RPMI7951 (cell line): Measurements from ENCODE around the gene ITK. TPM values are rescaled to one million over a fixed set of nuclear protein-coding genes. Genes with fewer than 3 reads are reported as not detected.
"Not testable (repeated sequence)": the region's sequence is repeated elsewhere in the genome, so short reads cannot be mapped to it uniquely, and the experiment has no call there.

Experiments used
- DNase-seq: peaks from one replicate; pipeline ENCODE4 v3.0.0-alpha.2; 2012; ENCODE audit warnings: low read depth
- total RNA-seq: library from RNA; depleted of rRNA; stranded (reverse); fragments of >200 nt; shearing (Covaris generic); gene quantifications from 2 replicates; pipeline ENCODE4 v1.2.3, GENCODE V29; 2014

The ITK gene
- total RNA-seq, 1 experiment from 2014 or later: not detected

DNA sequence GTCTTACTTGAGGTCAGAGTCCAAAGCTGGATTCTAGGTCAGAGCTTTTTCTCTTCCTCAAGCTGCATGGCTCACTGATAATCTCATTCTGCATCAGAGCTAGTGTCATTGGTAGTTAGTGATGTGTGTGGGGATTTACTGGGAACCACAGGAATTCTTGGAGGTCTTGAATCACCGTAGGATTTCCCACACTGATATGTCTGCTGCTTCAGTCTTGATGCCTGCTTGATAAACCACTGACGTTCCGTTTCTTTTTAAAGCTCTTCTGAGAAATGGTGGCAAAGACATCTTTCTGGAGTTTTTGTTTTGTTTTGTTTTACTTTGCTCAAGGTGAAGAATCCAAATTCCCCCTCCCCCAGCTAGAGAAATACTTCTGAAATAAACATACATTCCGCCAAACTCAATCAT, 13.4 kb upstream of the ITK start:
- DNase-seq: peak; percentile 42

DNA sequence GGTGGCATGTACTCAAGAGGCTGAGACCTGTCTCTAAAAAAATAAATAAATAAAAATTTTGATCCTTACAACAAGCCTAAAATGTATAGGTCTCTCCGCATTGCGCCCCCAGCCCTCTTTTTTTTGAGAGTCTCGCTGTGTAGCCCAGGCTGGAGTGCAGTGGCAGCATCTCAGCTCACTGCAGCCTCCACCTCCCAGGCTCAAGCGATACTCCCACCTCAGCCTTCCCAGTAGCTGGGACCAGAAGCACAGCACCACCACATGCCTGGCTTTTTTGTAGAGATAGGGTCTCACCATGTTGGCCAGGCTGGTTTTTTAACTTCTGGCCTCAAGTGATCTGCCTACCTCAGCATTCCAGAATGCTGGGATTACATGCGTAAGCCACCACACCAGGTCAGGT, 12.4 kb upstream of the ITK start:
- no peak for DNase-seq

DNA sequence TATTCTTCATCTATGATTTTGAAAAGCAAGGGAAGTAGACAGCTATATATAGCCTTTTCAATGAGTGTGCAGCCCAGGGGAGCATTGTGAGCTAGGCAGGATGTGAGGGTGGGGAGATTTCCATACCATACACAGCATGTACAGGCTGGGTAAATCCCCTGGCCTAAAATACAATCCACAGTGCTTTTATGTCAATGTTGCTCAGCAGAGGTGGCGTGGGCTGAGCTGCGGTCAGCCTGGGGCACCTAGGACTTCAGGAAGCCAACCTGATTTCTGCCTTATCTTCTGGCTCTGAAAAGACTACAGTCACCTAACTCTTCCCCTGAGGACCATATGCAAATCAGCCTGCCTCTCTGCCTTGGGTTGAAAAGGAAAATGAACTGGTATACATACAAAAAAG, 8.2 kb upstream of the ITK start:
- no peak for DNase-seq

DNA sequence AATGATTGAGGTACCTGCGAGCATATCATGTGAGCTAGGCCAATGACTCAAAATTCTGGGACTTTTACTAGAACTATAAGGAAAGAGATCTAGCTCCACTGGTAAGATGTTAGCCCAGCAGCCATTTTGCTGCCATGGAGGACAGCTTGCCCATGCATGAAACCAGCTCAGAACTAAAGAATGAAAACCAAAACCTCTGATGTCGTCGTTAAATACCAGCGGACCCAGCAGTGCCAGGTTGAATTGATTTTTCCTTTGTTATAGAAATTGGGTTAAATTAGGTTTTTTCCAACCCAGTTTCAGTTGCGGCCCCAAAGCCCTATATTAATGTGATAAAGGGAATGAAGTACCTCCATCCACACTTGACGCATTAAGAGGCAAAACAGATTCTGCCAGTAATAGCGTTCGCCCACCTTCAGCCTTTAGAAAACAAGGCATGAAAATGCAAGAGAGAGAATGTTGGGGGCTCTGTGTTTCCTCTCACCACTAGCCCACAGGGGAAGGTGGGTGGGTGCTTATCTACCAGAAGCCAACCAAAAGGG, 5.5 kb upstream of the ITK start:
- DNase-seq: no peak

DNA sequence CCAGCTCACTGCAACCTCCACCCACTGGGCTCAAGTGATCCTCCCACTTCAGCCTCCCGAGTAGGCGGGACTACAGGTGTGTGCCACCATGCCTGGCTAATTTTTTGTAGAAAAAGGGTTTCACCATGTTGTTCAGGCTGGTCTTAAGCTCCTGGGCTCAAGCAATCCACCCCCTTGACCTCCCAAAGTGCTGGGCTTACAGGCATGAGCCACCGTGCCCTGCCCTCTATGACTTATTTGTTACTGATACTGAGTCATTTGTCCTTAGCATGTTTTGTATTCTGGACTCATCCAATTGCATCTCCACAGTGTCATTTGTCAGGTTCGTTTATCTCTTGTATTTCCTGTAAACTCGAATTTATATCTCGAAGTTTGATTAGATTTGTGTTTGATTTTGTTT, 2.7 kb upstream of the ITK start:
- DNase-seq: no peak

DNA sequence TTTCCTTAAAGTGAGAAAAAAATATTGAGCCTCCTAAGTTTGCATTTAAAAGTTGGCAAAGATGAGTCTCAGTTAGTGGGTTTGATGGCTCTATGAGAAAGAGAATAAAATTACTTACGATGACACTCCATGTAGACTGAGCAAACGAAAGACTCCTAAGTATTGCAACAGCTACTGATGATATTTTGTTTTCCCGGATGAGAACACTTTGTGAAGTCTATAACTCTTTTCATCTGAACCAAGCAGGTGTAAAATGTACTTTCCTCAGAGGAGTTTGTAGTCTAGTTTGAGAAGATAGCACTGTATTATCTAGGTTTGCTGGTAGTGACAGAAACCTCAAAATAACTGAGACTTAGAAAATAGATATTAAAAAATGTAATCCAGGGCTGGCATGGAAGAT, 1.7 kb upstream of the ITK start:
- DNase-seq: no peak

DNA sequence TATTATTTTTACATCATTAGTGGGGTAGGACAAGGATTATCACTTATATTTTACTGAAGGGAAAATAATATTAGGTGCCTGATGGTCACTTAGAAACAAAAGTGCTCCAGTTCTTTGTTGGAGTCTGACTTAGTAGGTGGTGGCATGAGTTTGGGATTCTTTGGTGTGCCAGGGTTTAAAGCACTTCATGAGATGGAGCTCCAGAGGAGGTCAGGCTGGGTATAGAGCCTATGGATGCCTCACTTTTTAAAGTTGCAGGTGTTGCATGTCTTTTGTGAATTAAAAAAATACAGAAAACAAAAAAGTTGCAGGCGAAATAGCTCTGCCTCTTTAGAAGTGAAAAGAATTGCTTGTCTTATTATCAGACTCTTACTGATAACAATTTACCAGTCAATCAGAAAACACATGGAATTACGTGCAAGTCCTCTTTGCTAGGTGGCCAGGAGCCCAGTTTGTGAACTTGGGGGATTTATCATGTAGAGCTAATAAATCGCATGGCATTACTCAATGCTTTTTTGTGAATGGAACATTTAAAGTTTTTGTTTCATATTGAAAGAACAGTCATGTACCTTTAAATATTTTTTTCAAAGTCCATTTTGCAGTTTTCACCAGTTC, 1.6 kb downstream of the ITK start:
- no peak for DNase-seq

DNA sequence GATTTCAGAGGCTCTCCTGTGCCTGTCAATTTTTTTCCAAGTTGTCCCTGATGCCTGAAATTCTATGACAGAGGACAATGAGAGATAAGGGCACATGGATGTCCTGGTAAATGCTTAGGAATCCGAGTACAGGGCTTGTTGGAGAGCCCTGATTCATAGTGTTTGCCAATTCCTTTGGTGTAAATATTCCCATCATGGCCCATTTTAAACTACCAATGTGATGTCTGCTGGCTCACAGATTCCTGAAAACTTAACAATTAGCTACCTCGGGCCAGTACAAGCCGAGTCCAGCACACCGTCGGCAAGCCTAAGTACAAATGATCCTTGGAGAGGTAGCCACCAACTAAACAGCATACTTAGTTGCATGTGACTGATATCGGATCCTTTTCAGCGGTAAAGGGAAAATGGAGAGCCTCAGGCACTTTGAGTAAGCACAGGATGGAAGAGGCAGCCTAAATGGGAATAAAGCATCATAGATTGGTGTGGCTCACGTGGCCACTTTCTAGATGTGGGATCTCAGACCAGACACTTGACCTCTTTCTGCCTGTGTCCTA, 3.6 kb downstream of the ITK start:
- peak; percentile 6 for DNase-seq

DNA sequence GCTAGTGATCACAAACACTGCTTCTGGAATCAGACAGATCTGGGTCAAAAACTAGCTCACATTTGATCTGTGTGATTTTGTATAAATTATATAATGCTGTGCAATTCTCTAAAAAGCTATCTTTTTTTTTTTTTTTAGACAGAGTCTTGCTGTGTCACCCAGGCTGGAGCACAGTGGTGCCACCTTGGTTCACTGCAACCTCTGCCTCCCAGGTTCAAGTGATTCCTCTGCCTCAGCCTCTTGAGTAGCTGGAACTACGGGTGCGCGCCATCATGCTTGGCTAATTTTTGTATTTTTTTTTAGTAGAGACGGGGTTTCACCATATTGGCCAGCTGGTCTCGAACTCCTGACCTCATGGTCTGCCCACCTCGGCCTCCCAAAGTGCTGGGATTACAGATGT, 4.5 kb downstream of the ITK start:
- not testable (repeated sequence) for DNase-seq

DNA sequence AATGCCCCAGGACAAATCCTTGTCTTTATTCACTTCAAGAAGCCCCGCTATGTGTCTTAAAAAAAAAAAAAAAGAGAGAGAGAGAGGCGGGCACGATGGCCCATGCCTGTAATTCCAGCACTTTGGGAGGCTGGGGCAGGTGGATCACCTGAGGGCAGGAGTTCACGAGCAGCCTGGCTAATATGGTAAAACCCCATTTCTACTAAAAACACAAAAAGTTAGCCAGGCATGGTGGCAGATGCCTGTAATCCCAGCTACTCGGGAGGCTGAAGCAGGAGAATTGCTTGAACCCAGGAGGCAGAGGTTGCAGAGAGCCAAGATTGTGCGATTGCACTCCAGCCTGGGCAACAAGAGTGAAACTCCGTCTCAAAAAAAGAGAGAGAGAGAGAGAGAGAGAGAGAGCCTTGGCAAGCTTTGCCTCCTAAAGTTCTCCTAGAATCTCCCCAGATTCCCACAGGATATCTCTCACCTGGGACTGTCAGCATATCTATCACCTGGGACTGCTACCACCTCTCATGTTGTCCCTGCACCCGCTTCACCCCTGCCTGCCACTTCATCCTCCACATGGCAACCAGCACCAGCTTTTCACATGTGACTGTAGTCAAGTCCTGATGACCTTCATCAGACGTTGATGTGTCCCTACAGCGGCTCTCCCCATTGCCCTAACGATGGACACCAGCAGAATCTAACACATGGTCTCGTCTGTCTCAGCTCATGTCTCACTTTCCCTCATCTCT, 5.8 kb downstream of the ITK start:
- no peak for DNase-seq

DNA sequence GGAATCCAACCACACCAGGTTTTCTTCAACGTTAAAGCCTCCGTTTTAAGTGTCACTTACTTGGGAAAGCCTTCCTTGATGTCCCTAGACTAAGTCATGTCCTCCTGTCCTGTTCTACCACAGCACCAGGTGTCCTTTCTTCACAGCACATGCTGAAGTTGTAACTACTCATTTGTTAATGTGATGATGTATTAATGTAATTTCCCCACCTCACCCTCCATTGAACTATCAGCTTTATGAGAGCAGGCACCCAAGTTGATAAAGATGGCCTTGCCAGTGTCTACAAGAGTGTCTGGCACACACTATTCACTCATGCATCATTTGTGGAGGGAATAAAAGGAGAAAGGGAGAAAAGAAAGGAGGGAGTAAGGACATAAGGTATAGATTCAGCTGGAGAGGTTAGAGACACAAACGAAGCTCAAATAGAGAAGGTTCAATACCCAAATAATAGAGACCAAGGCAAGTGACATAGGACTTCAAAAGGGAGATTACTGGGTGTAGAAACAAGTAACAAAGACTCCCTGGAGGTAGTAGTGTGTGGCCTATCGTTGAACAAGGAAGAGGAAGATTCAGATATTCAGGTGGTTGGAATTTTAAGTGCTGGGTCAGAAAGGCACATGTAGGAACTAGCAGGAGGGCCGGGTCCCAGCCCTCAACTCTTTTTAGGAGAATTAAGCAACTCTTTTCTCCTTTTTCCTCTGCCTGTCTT, 6.6 kb downstream of the ITK start:
- DNase-seq: no peak

DNA sequence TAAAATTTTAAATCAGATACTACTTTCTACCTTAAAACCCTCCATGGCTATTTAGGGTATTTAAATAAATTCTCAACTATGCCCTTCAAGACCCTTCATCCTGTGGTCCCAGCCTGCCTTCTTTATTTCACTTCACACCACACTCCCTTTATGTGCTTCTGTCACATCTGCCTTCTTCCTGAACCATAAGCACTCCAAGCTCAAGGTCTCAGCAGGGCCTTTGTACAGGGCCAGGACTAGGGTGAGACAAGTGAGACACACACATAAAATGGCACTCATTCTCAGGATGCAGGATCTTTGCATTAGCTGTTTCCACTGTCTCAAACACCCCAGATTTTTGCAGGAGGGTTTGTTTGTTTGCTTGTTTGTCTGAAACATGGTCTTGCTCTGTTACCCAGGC, 7.6 kb downstream of the ITK start:
- DNase-seq: no peak

DNA sequence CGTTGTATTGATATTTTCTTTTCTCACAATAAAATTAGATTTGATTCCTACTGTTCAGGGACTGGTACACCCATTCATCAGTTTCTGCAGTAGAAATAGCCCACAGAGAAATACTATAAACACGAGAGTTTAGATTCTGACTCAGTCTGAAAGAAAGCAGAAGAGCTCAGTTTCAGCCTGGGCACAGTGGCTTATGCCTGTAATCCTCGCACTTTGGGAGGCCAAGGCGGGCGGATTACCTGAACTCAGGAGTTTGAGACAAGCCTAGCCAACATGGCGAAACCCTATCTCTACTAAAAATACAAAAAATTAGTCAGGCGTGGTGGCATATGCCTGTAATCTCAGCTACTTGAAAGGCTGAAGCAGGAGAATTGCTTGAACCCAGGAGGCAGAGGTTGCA, 8.6 kb downstream of the ITK start:
- DNase-seq: no peak

DNA sequence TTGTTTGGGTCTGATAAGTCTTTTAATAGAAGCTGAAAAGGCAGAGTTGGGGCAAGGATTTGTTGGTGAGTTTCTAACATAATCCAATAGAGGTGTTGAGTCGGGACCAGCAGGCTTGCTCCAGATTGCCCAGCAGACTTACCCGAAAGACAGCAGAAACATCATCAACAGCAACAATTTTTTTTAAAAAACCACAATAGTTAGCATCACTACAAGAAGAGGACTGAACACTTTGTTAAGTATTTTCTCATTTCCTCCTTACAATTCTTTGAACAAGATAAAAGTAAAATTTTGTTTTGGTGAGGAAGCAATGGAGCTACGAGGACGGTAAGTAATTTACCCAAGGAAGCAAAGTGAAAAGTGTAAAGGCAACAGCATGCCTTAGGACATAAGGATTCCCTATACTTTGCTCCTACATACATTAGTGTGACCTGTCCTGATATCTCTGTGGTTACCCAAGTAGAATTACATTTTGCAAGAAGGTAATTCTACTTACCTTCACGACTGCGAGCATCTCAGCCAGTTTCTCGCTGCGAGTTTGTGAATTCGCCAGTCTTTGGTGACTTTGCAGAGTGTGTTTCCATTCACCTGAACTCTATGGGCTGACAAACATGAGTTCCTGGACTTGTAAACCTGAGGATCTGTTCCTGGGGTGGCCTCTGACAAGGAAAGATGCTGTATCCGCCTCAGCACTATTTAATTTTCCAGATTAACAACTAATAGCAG, 13.2 kb downstream of the ITK start:
- no peak for DNase-seq

DNA sequence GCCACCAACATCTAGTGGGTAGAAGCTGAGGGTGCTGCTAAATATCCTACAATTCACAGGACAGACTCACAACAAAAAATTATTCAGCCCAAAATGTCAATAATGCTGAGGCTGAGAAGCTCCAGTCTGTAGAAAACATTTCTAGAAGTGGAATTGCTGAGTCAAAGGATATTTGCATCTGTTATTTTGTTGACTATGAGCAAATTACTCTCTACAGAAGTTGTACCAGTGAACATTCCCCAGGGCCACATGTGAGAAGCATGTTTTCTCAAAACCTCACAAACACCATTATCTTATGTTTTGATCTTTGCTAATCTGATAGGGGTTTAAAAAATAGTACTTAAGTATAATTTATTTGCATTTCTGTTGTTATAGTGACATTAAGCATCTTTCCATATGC, 15.4 kb downstream of the ITK start:
- DNase-seq: no peak

DNA sequence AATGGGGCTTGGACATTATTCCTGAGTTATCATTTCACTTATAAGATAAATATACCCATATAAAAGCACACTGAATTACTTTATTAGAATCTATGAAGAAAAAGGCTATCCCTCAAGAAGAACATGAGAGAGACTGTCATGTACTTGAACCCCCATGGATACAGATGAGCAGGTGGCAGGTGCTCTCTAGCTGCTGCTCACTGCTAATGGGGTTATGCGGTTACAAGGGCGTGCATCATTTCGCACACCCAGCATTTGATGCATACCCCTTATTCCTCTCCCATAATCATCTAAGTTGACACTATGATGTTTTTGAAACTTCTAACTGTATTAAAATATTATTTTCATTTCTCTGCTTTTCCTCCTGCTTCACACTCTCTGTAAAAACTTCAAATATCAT, 16.4 kb downstream of the ITK start:
- DNase-seq: no peak

DNA sequence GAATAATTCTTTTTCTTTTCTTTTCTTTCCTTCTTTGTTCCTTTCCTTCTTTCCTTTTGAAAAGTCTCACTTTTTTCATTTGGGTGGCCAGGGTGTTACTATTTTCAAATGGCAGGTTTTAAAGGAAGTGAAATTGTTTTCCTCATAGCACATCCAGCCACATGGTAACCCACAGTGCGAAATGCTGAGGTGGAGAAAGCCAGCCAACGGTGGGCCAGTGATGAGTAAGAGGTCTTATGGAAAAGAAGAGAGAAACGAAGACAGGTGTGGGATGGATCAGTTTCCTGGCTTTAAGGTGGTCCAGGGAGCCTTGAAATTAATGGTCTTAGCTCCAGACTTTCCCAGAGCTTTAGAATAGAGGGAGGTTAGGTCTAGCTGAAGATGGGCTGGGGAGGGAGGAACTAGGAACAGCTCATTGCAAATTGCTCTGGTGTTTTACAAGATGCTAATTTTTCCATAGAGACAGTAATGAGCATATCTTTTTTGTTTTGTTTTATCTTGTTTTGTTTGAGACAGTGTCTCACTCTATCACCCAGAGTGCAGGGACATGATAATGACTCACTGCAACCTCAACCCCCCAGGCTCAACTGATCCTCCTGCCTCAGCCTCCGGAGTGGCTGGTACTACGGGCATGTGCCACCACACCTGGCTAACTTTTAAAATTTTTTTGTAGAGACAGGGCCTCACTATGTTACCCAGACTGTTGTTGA, 17.8 kb downstream of the ITK start:
- DNase-seq: no peak

DNA sequence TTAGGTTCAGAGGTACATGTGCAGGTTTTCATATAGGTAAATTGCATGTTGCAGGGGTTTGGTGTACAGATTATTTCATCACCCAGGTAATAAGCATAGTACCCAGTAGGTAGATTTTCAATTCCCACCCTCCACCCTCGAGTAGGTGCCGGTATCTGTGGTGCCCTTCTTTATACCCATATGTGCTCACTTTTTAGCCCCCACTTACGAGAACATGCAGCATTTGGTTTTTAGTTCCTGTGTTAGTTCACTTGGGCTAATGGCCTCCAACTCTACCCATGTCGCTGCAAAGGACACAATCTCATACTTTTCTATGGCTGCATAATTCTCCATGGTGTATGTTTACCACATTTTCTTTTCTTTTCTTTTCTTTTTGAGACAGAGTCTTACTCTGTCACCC, 21.2 kb downstream of the ITK start:
- DNase-seq: no peak

DNA sequence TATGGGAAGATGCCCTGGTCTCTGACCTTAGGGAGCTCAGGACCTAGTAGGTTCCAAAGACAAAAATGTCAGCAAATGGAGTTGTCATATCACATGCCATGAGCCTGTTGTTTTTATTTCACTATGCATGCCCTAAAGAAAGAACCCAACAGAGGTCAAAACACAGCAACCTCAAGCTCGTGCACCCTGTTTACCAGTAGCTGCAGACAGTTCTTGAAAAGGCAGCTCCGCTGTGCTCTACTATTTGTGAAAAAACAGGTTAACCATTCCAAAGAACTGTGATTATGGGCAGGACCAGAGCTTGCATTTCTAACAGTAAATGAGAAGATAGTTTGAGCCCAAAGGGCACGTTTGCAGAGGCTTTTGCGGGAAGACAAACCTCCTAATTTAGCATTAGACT, 22.8 kb downstream of the ITK start:
- no peak for DNase-seq

DNA sequence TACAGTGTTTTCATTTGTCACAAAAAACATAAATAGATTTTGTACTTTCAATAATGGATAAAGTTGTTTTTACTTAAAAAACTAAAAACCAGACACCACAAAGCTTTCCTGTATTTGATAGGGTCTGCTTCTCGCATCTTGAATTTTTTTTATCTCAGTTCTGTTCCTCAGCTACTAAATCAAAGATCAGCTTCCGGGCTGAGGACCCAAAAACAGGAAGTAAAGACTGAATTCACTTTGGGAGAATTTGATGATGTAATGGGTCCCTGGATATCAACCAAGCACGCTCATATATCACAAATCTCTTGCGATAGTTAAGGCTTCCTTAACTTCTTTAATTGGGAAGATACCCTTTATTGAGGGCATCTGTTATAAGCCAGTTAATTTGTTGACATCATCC, 24.1 kb downstream of the ITK start:
- no peak for DNase-seq

DNA sequence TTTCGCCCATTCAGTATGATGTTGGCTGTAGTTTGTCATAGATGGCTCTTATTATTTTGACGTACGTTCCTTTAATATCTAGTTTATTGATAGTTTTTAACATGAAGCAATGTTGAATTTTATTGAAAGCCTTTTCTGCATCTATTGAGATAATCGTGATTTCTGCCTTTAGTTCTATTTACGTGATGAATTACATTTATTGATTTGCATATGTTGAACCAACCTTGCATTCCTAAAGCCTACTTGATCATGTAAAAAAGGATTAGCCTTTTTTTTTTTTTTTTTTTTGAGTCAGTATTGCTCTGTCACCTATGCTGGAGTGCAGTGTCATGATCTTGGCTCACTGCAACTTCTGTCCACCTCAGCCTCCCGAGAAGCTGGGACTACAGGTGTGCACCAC, 25.1 kb downstream of the ITK start:
- no peak for DNase-seq
